HG02798 (cell line): ENCODE results near the gene CHST11.
"Not testable (repeated sequence)": the region's sequence is repeated elsewhere in the genome, so short reads cannot be mapped to it uniquely, and the experiment has no call there.

Experiments used
- ATAC-seq: cut with Tn5 transposase; IDR thresholded peaks from one replicate; pipeline ENCODE4 v1.9.1; 2021; ENCODE audit warnings: mild to moderate bottlenecking; ENCODE audit not compliant: unreplicated experiment, poor library complexity

CHST11 gene

GRCh38 chr12:104613372-104613771 lies 156.6 kb downstream of the CHST11 start:
- not testable (repeated sequence) for ATAC-seq

- ATAC-seq, result no peak
Measured at GRCh38 chr12:104615048-104615561, 158.4 kb downstream of the CHST11 start.

- no peak for ATAC-seq
Measured at GRCh38 chr12:104618691-104619090, 161.9 kb downstream of the CHST11 start.

GRCh38 chr12:104619305-104619704 lies 162.6 kb downstream of the CHST11 start:
- no peak for ATAC-seq

- ATAC-seq, result no peak
Measured at GRCh38 chr12:104620837-104621531, 164.2 kb downstream of the CHST11 start.

GRCh38 chr12:104622928-104623327 lies 166.2 kb downstream of the CHST11 start:
- no peak for ATAC-seq

GRCh38 chr12:104623883-104624282 lies 167.1 kb downstream of the CHST11 start:
- ATAC-seq, result no peak

- ATAC-seq, result no peak
Measured at GRCh38 chr12:104624529-104624928, 167.8 kb downstream of the CHST11 start.

GRCh38 chr12:104626069-104626837 lies 169.5 kb downstream of the CHST11 start:
- no peak for ATAC-seq

GRCh38 chr12:104627231-104627989 lies 170.7 kb downstream of the CHST11 start:
- ATAC-seq, result no peak

- ATAC-seq, result no peak
Measured at GRCh38 chr12:104627990-104628830, 171.5 kb downstream of the CHST11 start.

- no peak for ATAC-seq
Measured at GRCh38 chr12:104628831-104629135, 172.0 kb downstream of the CHST11 start.

- ATAC-seq, result no peak
Measured at GRCh38 chr12:104630230-104630670, 173.5 kb downstream of the CHST11 start.

GRCh38 chr12:104631867-104632266 lies 175.1 kb downstream of the CHST11 start:
- no peak for ATAC-seq

GRCh38 chr12:104632724-104633201 lies 176.0 kb downstream of the CHST11 start:
- no peak for ATAC-seq

- ATAC-seq, result no peak
Measured at GRCh38 chr12:104634044-104634443, 177.3 kb downstream of the CHST11 start.

- no peak for ATAC-seq
Measured at GRCh38 chr12:104634852-104635251, 178.1 kb downstream of the CHST11 start.

GRCh38 chr12:104635607-104636343 lies 179.0 kb downstream of the CHST11 start:
- no peak for ATAC-seq

GRCh38 chr12:104636496-104636895 lies 179.7 kb downstream of the CHST11 start:
- no peak for ATAC-seq
